ENCODE measurements around the gene CCNL1. TPM values are rescaled to one million over a fixed set of nuclear protein-coding genes. Genes with fewer than 3 reads are reported as not detected.

Gene CCNL1
- total RNA-seq, 2 experiments from 2014 or later = 117 to 124 TPM

GRCh38 chr3:157130467-157131251, 29.3 kb downstream of the CCNL1 start:
- POLR2A ChIA-PET = interaction anchor here (2.7 kb wide), 1 partner anchor 30 kb away, joined by 8 read pairs; no protein-coding TSS in a partner anchor
- CTCF ChIA-PET = interaction anchor here (0.8 to 1.8 kb wide), 7 partner anchors 25 to 64 kb away, joined by 3 to 5 read pairs (median 3); no protein-coding TSS in a partner anchor

- POLR2A ChIA-PET = interaction anchor here (2.7 kb wide), 1 partner anchor 31 kb away, joined by 8 read pairs; no protein-coding TSS in a partner anchor
- CTCF ChIA-PET = interaction anchor here (0.6 to 1.8 kb wide), 2 partner anchors 24 to 41 kb away, joined by 3 to 5 read pairs; no protein-coding TSS in a partner anchor
Observed at GRCh38 chr3:157129803-157130466, 30.0 kb downstream of the CCNL1 start.

DNA sequence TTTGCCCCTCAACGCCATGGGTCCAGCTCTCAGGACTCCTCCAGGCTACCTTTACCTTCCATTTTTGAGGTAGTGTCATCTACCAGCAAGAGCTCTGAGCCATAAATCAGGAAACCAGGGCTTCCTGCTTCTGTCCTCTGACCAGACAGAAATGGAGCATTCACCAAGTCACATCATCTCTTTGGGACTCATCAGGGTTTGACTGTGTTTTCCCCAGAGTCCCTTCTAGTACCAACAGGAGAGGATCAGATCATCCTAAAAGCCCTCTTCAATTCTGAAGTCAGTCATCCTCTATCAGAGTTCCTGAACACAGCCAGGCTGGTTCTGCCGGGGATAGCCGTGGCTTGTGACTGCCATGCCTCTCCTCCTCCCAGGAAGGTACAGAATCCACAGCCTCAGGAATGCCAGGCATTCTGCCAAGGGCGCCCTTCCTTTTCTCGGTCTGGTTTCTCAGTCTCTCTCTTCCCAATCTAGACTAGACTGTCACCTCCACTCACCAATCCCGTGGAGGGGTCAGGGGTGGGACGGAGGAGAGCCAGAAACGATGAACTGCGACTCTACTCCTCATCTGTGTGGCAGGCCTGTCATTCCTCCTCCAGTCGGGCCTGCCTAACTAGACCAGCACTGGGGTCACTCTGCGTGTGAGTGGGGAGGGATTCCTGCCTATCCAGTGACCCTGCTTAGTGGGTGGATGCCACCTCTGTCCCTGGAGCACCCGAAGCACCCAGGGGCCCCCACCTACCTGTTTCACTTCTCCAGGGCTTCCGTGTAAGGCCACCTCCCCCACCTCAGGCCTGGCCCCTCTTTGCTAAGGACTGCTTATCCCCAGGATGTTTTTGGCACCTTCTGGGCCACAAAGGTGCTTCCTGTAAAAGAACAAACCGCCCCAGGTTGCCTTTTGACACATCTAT, 30.9 kb downstream of the CCNL1 start:
- ChIA-PET POLR2A (interaction anchor here (2.2 kb wide), 1 partner anchor 40 kb away, joined by 13 read pairs; no protein-coding TSS in a partner anchor), CTCF (interaction anchor here (0.6 to 2.9 kb wide), 5 partner anchors 9 to 341 kb away, joined by 3 to 14 read pairs (median 3); no protein-coding TSS in a partner anchor)

DNA sequence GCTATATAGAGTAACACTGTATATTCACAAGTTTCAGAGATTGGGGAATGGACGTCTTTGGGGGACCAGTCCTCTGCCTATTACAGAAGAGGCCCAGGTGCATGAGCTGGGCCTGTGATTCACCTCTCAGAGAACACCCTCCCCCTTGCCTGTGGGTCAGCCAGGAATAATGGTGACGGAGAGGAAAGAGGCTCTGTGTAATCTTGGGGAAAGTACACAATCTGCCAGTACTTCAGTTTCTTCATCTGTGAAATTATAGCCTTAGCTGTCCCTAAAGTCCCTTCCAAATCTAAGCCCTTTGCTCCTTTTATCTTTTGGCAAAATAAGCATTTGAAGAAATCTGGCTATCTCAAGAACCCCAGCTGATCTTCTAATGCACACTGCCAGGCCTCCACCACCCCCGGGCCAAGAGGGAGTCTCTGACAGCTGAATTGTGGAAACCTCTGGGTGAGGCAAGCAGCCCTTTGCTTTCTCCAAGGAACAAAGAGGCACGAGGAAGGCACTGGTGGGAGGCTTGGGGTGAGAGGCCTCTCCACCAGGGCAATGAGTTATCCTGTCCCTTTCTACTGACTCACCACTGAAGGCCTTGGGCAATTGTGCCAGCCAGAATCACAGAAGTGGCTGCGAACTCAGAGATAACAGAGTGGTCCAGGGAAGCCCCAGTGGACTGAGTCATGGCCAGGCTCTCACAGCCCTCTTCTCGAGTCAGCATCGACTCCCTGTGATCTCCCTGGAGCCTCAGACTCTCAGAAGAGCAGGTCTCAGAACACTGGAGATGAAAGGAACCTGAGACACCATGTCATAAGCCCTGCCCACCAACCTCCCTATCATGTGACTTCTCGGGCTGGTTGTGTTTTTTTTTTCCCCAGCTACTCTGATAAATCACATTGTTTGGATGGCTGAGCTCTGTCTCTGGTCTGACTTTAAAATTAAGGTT, 31.8 kb downstream of the CCNL1 start:
- ChIA-PET CTCF (interaction anchor here (0.6 to 2.9 kb wide), 4 partner anchors 10 to 340 kb away, joined by 3 to 14 read pairs (median 4); no protein-coding TSS in a partner anchor), POLR2A (interaction anchor here (1.2 to 2.2 kb wide), 2 partner anchors 39 to 454 kb away, joined by 3 to 13 read pairs; no protein-coding TSS in a partner anchor)

GRCh38 chr3:157127268-157127667, 32.7 kb downstream of the CCNL1 start:
- CTCF ChIA-PET = interaction anchor here (1.5 to 2.9 kb wide), 3 partner anchors 11 to 452 kb away, joined by 3 to 14 read pairs (median 4); no protein-coding TSS in a partner anchor

DNA sequence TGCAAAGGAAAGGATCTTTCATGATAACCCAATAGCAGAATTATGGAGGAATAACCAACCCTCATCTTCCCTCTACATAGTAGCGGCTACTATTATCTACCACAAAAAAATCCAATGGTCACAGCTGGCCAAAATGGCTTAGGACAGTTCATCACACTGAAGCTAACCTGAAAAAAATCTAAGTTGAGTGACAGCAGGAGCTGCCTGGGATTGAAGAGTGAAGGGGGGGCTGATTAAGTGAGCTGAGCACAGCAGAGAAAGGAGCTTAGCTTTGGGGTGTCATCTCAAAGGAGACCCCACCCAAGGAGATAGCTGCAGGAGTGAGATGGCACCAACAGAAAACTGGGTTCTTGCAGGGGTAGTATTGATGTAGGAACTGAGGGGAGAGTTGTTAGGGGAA, 33.6 kb downstream of the CCNL1 start:
- ChIA-PET POLR2A (interaction anchor here (2.2 kb wide), 1 partner anchor 37 kb away, joined by 13 read pairs; no protein-coding TSS in a partner anchor), CTCF (interaction anchor here (1.4 to 2.9 kb wide), 3 partner anchors 11 to 451 kb away, joined by 3 to 14 read pairs (median 3); no protein-coding TSS in a partner anchor)

More at GRCh38 chr3:157127268-157127667, 32.7 kb downstream of the CCNL1 start:
- POLR2A ChIA-PET = interaction anchor here (1.2 to 2.2 kb wide), 2 partner anchors 38 to 454 kb away, joined by 3 to 13 read pairs; no protein-coding TSS in a partner anchor

- POLR2A ChIA-PET = no interaction called here
Observed at GRCh38 chr3:157125101-157125500, 34.8 kb downstream of the CCNL1 start.

DNA sequence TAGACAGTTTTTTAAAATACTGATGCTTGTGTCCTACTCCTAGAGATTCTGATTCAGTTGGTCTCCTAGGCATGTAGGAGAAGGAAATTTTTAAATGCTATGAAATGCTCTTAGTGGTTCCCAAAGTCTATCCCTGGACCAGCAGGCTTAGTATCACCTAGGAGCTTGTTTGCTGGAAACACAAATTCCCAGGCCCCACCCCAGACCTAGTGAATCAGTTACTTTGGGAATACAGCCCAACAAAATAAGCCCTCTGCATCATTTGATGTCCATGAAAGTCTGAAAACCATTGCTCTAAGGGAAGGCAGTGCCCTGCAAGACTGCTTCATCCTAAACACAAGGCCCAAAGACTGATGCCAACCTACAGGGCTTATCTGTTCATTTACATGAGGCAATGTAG, 36.3 kb downstream of the CCNL1 start:
- ChIA-PET POLR2A (no interaction called here), CTCF (interaction anchor here (2.2 kb wide), 1 partner anchor 11 kb away, joined by 5 read pairs; no protein-coding TSS in a partner anchor)

More at GRCh38 chr3:157125101-157125500, 34.8 kb downstream of the CCNL1 start:
- CTCF ChIA-PET = interaction anchor here (0.5 to 1.4 kb wide), 4 partner anchors 10 to 59 kb away, joined by 3 read pairs; no protein-coding TSS in a partner anchor

DNA sequence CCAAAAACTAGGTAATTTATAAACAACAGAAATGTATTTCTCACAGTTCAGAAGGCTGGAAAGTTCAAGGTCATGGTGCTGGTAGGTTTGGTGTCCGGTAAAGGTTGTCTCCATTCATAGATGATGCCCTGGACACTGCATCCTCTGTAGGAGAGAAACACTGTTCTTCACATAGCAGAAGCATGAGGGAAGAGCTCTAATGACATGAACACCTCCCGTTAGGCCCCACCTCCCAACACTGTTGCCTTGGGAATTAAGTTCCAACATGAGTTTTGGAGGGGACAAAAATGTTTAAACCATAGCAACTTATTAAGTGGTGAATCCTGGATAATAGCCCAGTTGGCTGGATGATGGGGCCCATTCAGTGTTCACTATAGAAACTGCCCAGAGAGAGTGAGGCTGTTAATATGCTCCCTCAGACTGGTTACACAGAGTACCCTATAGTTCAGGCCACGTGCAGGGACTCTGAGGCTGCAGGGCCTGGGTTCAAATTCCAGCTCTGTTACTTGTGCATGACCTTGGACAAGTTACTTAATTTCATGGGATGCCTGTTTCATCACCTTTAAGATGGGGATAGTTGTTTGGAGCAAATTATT, 37.0 kb downstream of the CCNL1 start:
- POLR2A ChIA-PET = no interaction called here
- CTCF ChIA-PET = interaction anchor here (1.0 to 2.2 kb wide), 2 partner anchors 10 to 14 kb away, joined by 3 to 5 read pairs; no protein-coding TSS in a partner anchor

DNA sequence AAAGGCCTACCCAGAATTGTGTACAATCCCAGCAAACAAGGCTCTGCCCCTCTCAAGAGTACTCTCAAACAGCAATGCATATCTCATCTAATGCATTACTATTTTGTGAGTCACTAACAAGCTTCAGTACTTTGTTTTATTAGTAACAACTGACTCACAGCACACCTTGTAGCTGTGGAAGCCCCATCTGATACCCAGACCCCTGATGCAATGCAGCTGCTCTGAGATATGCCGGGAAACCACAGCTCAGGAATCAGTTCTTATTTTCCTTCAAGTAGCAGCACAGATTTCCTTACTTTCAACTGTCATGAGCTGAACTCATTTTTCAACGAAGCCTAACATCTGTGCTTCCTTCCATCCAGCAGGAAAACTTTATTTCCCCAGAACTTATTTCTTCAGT, 37.8 kb downstream of the CCNL1 start:
- POLR2A ChIA-PET = no interaction called here
- CTCF ChIA-PET = interaction anchor here (1.0 to 2.2 kb wide), 2 partner anchors 9 to 15 kb away, joined by 3 to 5 read pairs; no protein-coding TSS in a partner anchor

DNA sequence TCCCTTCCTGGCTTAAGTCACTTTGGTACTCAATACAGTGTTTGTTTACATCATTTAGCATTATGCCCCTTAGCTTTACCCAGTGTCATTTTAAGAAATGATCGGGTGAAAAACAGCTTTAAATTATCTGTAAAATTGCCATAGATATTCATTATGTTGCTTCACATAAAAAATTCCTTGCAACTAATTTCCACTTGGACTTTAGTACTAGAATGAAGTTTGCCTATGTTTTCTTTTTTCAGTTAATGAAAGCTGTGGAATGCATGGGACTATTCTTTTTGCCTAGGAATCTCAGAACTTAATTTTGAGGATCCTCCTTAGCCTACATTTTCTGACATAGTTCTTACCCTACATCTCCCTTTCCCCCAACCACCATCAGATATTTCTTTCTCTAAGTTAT, 38.4 kb downstream of the CCNL1 start:
- CTCF ChIA-PET = interaction anchor here (2.2 kb wide), 1 partner anchor 9 kb away, joined by 5 read pairs; no protein-coding TSS in a partner anchor
- POLR2A ChIA-PET = no interaction called here

DNA sequence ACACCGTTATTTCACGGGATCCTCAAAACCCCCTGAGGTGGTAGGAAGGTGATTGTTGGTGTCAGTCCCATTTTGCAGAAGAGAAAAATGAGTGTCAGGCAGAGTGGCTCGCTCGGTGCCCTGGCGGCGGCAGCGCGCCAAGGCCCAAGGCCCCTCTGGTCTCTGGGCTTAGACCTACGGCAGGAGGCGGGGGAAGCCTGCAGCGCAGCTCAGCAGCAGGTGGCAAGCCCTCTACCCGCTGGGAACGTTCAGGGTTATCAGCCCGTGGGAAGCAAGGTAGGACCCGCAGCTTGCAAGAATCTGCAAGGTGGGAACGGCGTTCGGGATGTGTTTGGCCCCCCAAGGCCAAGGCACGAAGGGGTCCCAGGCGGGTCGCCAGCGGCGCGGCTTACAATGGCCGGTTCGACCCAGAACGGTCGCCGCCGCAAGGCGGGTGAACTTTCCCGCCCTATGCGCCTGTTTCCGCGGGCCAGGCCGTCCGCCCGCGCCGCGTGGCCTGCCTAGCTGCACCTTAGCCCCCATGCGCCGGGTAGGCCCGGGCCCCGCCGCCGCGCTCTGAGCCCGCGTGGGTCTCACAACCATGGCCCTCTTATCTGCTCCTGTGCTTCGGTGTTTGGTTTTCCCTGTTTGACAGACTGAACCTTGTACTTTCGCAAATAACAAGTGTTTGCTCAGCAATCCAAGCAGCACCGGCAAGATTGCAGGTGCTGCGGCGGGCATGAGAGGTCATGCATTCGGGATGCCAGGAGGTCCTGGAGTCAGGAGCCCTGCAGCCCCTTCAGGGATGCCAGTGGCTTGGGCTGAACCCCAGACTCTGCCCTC, 39.7 kb downstream of the CCNL1 start:
- ChIA-PET CTCF (no interaction called here), POLR2A (no interaction called here)

DNA sequence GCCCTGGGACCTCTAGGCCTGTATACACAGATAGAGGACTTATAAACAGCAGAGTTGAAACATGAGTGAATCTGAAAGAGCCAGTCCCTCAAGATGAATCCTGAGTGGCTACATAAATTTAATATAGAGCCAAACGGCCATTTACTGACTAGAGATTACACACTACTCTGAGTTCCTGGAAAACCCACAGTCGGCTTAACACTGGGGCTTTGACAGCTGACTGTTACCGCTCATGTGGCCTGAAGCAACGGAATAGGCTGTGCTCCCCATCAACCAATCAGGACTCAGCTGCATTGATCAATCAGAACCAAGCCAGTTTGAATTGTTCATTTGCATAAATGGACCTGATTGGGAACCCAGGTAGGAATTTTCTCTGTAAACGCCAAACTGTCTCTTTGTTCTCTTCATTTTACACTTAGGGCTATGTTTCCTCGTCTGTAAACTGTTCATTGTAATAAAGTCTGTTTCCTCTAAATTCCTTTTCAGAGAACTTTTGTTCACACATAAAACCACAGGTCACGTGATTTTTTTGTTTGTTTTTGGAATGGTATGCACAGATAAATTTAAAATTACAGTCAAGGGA, 40.5 kb downstream of the CCNL1 start:
- CTCF ChIA-PET = interaction anchor here (1.2 to 2.6 kb wide), 2 partner anchors 18 to 30 kb away, joined by 3 to 9 read pairs; no protein-coding TSS in a partner anchor

DNA sequence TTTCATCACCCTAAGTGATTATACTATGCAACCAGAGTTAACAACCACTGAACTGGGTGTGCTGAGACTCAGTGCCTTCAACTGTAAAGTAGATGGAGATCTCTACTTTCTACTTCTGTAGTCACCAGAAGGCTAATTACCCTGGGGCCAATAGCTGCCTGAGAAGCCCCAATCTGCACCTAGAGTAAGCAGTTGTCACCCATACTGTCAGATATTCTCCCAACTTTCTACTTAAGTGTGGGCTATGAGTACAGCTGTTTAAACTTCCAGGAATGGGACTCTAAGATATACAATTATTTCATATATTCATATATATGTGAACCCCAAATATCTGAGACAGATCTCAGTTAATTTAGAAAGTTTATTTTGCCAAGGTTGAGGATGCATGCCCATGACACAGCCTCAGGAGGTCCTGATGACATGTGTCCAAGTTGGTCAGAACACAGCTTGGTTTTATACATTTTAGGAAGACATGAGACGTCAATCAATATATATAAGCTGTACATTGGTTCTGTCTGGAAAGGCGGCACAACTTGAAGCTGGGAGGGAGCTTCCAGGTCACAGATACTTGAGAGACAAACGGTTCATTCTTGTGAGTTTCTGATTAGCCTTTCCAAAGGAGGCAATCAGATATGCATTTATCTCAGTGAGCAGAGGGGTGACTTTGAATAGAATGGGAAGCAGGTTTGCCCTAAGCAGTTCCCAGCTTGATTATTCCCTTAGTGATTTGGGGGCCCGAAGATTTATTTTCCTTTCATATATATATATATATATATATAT, 41.9 kb downstream of the CCNL1 start:
- CTCF ChIA-PET = interaction anchor here (0.9 to 2.6 kb wide), 2 partner anchors 19 to 29 kb away, joined by 3 to 9 read pairs; no protein-coding TSS in a partner anchor
- POLR2A ChIA-PET = interaction anchor here (0.8 kb wide), 1 partner anchor 29 kb away, joined by 4 read pairs; no protein-coding TSS in a partner anchor

More for the DNA sequence above, 40.5 kb downstream of the CCNL1 start:
- POLR2A ChIA-PET = no interaction called here

DNA sequence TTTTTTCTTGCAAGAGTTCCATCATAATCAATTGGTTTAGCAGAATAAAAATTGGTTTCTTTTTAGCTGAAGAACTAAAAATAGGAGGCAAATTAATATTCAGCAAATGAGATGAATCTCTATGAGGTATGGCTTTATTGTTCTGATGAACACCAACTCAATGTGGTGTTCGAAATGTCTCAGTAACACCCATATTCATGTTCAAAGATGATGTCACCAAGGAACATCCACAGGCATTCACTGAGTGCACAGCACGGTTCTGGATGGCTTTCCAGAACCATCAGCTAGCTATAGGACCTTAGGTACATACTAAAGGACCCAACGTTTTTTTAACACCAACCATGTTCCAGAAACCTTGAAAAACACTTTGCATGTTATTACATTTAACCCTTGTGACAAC, 42.7 kb downstream of the CCNL1 start:
- ChIA-PET CTCF (interaction anchor here (0.6 to 2.6 kb wide), 4 partner anchors 14 to 177 kb away, joined by 3 to 9 read pairs (median 3); no protein-coding TSS in a partner anchor), POLR2A (interaction anchor here (0.8 kb wide), 1 partner anchor 28 kb away, joined by 4 read pairs; no protein-coding TSS in a partner anchor)

All from activated CD8-positive, alpha-beta memory T cell treated with anti-CD3 and anti-CD28 coated beads for 36 hours (primary cell).